Nephron progenitor cell (in vitro differentiated cells): Measurements from ENCODE around the gene DDX10.
"Not testable (repeated sequence)": the region's sequence is repeated elsewhere in the genome, so short reads cannot be mapped to it uniquely, and the experiment has no call there.

ENCODE experiments used
- DNase-seq: peaks from one replicate; pipeline ENCODE4 v3.0.0; 2021
- H3K27ac Mint-ChIP-seq: 2 replicates; pipeline ENCODE4 v1.8.0; 2021; ENCODE audit warnings: mild to moderate bottlenecking, moderate library complexity, mixed read lengths
- H3K27me3 Mint-ChIP-seq: 2 replicates; pipeline ENCODE4 v1.8.0; 2021; ENCODE audit warnings: mild to moderate bottlenecking, low read depth, mixed read lengths; ENCODE audit not compliant: poor library complexity
- H3K36me3 Mint-ChIP-seq: 2 replicates; pipeline ENCODE4 v1.8.0; 2021; ENCODE audit warnings: low read depth, mixed read lengths
- H3K4me1 Mint-ChIP-seq: 2 replicates; pipeline ENCODE4 v1.8.0; 2021; ENCODE audit warnings: mixed read lengths
- H3K4me3 Mint-ChIP-seq: 2 replicates; pipeline ENCODE4 v1.8.0; 2021; ENCODE audit warnings: mild to moderate bottlenecking, moderate library complexity, mixed read lengths
- H3K9me3 Mint-ChIP-seq: 2 replicates; pipeline ENCODE4 v1.8.0; 2021; ENCODE audit warnings: mild to moderate bottlenecking, moderate library complexity, mixed read lengths
- TF ChIP-seq, protein P1 (sequence below): fragments of 200-600 bp; sonication (generic); IDR thresholded peaks from 2 replicates; pipeline ENCODE4 v1.5.0; 2021; ENCODE audit warnings: antibody characterized with exemption

The DDX10 gene

GRCh38 chr11:108774037-108774730 is 109.3 kb downstream of the DDX10 start:
- no peak for DNase-seq
- no peak overlapping the region for H3K27ac Mint-ChIP-seq
- TF ChIP-seq, protein P1, sequence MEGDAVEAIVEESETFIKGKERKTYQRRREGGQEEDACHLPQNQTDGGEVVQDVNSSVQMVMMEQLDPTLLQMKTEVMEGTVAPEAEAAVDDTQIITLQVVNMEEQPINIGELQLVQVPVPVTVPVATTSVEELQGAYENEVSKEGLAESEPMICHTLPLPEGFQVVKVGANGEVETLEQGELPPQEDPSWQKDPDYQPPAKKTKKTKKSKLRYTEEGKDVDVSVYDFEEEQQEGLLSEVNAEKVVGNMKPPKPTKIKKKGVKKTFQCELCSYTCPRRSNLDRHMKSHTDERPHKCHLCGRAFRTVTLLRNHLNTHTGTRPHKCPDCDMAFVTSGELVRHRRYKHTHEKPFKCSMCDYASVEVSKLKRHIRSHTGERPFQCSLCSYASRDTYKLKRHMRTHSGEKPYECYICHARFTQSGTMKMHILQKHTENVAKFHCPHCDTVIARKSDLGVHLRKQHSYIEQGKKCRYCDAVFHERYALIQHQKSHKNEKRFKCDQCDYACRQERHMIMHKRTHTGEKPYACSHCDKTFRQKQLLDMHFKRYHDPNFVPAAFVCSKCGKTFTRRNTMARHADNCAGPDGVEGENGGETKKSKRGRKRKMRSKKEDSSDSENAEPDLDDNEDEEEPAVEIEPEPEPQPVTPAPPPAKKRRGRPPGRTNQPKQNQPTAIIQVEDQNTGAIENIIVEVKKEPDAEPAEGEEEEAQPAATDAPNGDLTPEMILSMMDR: no peak
- no peak overlapping the region for H3K4me3 Mint-ChIP-seq
- H3K27me3 Mint-ChIP-seq: no peaks in the 10 kb centered on the region
- peaks cover 36% of the 10 kb centered on the region for H3K9me3 Mint-ChIP-seq
- H3K4me1 Mint-ChIP-seq: no peaks in the 10 kb centered on the region
- H3K36me3 Mint-ChIP-seq: peaks cover 62% of the 10 kb centered on the region

DNA sequence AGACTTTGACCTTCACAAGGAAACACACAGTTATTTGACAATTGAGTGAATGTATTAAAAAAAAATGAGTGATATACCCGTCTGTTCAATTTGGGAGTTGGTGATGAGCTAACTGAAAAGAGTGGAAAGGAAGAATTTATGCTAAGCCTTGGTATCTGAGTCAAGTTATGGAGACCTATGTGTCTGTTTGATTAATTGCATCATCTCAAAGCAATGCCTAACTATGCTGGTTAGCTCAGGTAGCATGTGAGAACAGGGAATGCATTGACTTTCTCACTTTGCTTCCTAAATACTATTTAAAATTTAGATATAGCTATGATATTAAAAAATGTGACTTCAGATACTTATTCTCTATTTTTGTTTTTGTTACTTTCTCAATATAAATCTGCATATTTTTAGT is 110.5 kb downstream of the DDX10 start:
- no peak overlapping the region for H3K4me3 Mint-ChIP-seq
- H3K27ac Mint-ChIP-seq: no peak overlapping the region
- TF ChIP-seq, protein P1: no peak
- H3K36me3 Mint-ChIP-seq: peaks cover 54% of the 10 kb centered on the region
- DNase-seq: no peak
- H3K9me3 Mint-ChIP-seq: peaks cover 37% of the 10 kb centered on the region
- H3K27me3 Mint-ChIP-seq: no peaks in the 10 kb centered on the region
- no peaks in the 10 kb centered on the region for H3K4me1 Mint-ChIP-seq

GRCh38 chr11:108779147-108779546 is 114.3 kb downstream of the DDX10 start:
- not testable (repeated sequence) for H3K4me3 Mint-ChIP-seq, H3K27ac Mint-ChIP-seq, DNase-seq, H3K27me3 Mint-ChIP-seq
- Mint-ChIP-seq H3K36me3 (peaks cover 51% of the 10 kb centered on the region), H3K4me1 (peaks cover 12% of the 10 kb centered on the region), H3K9me3 (peaks cover 39% of the 10 kb centered on the region)

GRCh38 chr11:108780119-108780518 is 115.2 kb downstream of the DDX10 start:
- H3K27me3 Mint-ChIP-seq: no peaks in the 10 kb centered on the region
- H3K4me1 Mint-ChIP-seq: peaks cover 12% of the 10 kb centered on the region
- DNase-seq: no peak
- H3K4me3 Mint-ChIP-seq: no peak overlapping the region
- TF ChIP-seq, protein P1: no peak
- peaks cover 56% of the 10 kb centered on the region for H3K36me3 Mint-ChIP-seq
- H3K27ac Mint-ChIP-seq: no peak overlapping the region
- peaks cover 46% of the 10 kb centered on the region for H3K9me3 Mint-ChIP-seq

DNA sequence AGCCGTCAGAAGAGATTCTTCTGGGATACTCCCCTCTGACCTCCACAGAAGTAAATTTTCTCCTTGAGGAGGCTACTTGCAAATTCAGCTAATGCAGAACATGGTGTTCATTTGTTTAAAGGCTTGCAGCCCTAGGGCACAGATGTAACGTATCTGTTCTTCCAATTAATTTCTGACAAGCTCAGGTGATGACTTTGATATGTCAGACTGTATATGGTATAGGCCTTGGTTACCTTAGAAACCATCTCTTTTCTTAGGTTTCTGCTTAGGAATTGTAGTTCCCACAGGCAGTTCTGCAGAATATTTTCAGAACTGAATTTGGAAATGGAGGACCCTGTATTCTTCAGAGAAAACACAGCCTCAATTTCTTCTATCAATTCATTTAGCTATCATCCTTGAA is 117.1 kb downstream of the DDX10 start:
- DNase-seq: no peak
- TF ChIP-seq, protein P1: no peak
- no peak overlapping the region for H3K4me3 Mint-ChIP-seq
- H3K27me3 Mint-ChIP-seq: no peaks in the 10 kb centered on the region
- H3K9me3 Mint-ChIP-seq: peaks cover 46% of the 10 kb centered on the region
- peak overlapping the region; percentile 5 for H3K27ac Mint-ChIP-seq
- H3K36me3 Mint-ChIP-seq: peaks cover 55% of the 10 kb centered on the region
- peaks cover 22% of the 10 kb centered on the region for H3K4me1 Mint-ChIP-seq

GRCh38 chr11:108786281-108786990 is 121.6 kb downstream of the DDX10 start:
- H3K9me3 Mint-ChIP-seq: peaks cover 30% of the 10 kb centered on the region
- H3K27ac Mint-ChIP-seq: no peak overlapping the region
- no peak overlapping the region for H3K4me3 Mint-ChIP-seq
- no peak for DNase-seq
- H3K27me3 Mint-ChIP-seq: no peaks in the 10 kb centered on the region
- peaks cover 40% of the 10 kb centered on the region for H3K4me1 Mint-ChIP-seq
- peaks cover 40% of the 10 kb centered on the region for H3K36me3 Mint-ChIP-seq
- TF ChIP-seq, protein P1: no peak
